Left lung (tissue), 10 donors: ENCODE data around the gene B3GALT6. TPM values are rescaled to one million over a fixed set of nuclear protein-coding genes. Genes with fewer than 3 reads are reported as not detected.

ENCODE experiments used
- ATAC-seq: fragments of 200-7000 bp; cut with Tn5 transposase; one replicate; pipeline ENCODE4 v1.9.1; 2020; ENCODE audit warnings: moderate library complexity
- DNase-seq, 4 donors: peaks; one replicate each; pipeline ENCODE4 v3.0.0-alpha.2; 2013 to 2020
- H3K27ac ChIP-seq, 2 donors: fragments of 200-600 bp; sonication (generic) in 1 of 2; one replicate each; pipeline versions ENCODE4 v1.5.0 to v1.8.0; 2020 to 2021
- H3K27me3 ChIP-seq, 2 donors: fragments of 200-600 bp; sonication (generic) in 1 of 2; one replicate each; pipeline versions ENCODE4 v1.5.0 to v1.8.0; 2020 to 2021
- H3K36me3 ChIP-seq, 2 donors: fragments of 200-600 bp; sonication (generic) in 1 of 2; one replicate each; pipeline versions ENCODE4 v1.5.0 to v1.8.0; 2020 to 2021
- H3K4me1 ChIP-seq, 2 donors: fragments of 200-600 bp; one replicate each; pipeline ENCODE4 v1.8.0; 2021
- H3K4me3 ChIP-seq, 2 donors: fragments of 200-600 bp; sonication (generic) in 1 of 2; one replicate each; pipeline versions ENCODE4 v1.5.0 to v1.8.0; 2020 to 2021; ENCODE audit warnings: mild to moderate bottlenecking in 1 of 2
- H3K9me3 ChIP-seq, 2 donors: fragments of 200-600 bp; sonication (generic) in 1 of 2; one replicate each; pipeline versions ENCODE4 v1.5.0 to v1.8.0; 2020 to 2021
- CTCF ChIP-seq, 2 donors: fragments of 200-600 bp; sonication (generic) in 1 of 2; IDR thresholded peaks; one replicate each; pipeline versions ENCODE4 v1.5.0 to v1.8.0; 2021; ENCODE audit warnings: antibody characterized with exemption in 2 of 2
- intact Hi-C, 2 donors: fragments of 100-400 bp; cut with DNase I; formaldehyde crosslinking; loops; one replicate each; pipeline versions ENCODE4 v1.11.2 to v1.14.2; 2022
- polyA plus RNA-seq, 6 donors: library from polyadenylated mRNA; unstranded; fragments of 120-200 nt; gene quantifications; one replicate each; pipeline ENCODE4 v1.2.1, GENCODE V29; 2013; ENCODE audit not compliant: insufficient read length in 6 of 6
- total RNA-seq, 2 donors: library from RNA; stranded (reverse); fragmentation: NEBNext Ultra II Directional; extraction: Animal tissue kit (Norgen Biotek cat#: 25700); gene quantifications; one replicate each; pipeline ENCODE4 v1.2.1, GENCODE V29; 2021
- donor health status: DM: no; HTN: yes; CAD: no.
- donor health status: DM: no; HTN: no; CAD: no.

The B3GALT6 gene
- total and polyA plus RNA-seq, 8 donors = 12.6 to 25.2 (median 17.8) TPM

- Histone ChIP-seq H3K27me3 (peaks cover 28 to 58% of the 10 kb centered on the region in 2 donors), H3K4me3 (no peak overlapping the region), H3K27ac (no peak overlapping the region), H3K4me1 (peaks cover 5 to 19% of the 10 kb centered on the region in 2 donors), H3K9me3 (no peaks in the 10 kb centered on the region), H3K36me3 (peaks cover 0 to 5% of the 10 kb centered on the region in 2 donors)
- TF ChIP-seq CTCF (IDR thresholded peaks at IDR 0.05) = no peak
- DNase-seq = no peak
- no peak for ATAC-seq
- intact Hi-C loops = no loop called here
Observed at GRCh38 chr1:1236945-1237873, 5.2 kb downstream of the B3GALT6 start.

- ATAC-seq (no peak), DNase-seq (no peak)
- H3K27me3 ChIP-seq = peaks cover 28 to 60% of the 10 kb centered on the region in 2 donors
- H3K4me1 ChIP-seq = peaks cover 1 to 11% of the 10 kb centered on the region in 2 donors
- H3K27ac ChIP-seq = no peak overlapping the region
- no peaks in the 10 kb centered on the region for H3K9me3 ChIP-seq
- no peak overlapping the region for H3K4me3 ChIP-seq
- H3K36me3 ChIP-seq = peaks cover 0 to 5% of the 10 kb centered on the region in 2 donors
- no peak for TF ChIP-seq CTCF (IDR thresholded peaks at IDR 0.05)
- intact Hi-C loops = no loop called here
Observed at GRCh38 chr1:1237874-1238701, 6.1 kb downstream of the B3GALT6 start.

- Histone ChIP-seq H3K27ac (no peak overlapping the region), H3K27me3 (peaks cover 28 to 67% of the 10 kb centered on the region in 2 donors), H3K9me3 (no peaks in the 10 kb centered on the region), H3K4me1 (peaks cover 0 to 4% of the 10 kb centered on the region in 2 donors), H3K4me3 (no peak overlapping the region), H3K36me3 (peaks cover 0 to 5% of the 10 kb centered on the region in 2 donors)
- no peak for ATAC-seq
- intact Hi-C loops = no loop called here
- DNase-seq = no peak
- no peak for TF ChIP-seq CTCF (IDR thresholded peaks at IDR 0.05)
Observed at GRCh38 chr1:1238702-1239178, 6.7 kb downstream of the B3GALT6 start.

GRCh38 chr1:1239227-1239613 is 7.2 kb downstream of the B3GALT6 start:
- intact Hi-C loops = no loop called here
- Histone ChIP-seq H3K4me3 (no peak overlapping the region), H3K27ac (no peak overlapping the region), H3K27me3 (peaks cover 28 to 72% of the 10 kb centered on the region in 2 donors), H3K4me1 (no peaks in the 10 kb centered on the region), H3K36me3 (peaks cover 0 to 4% of the 10 kb centered on the region in 2 donors), H3K9me3 (no peaks in the 10 kb centered on the region)
- DNase-seq (no peak), ATAC-seq (no peak)
- no peak for TF ChIP-seq CTCF (IDR thresholded peaks at IDR 0.05)
